SH-SY5Y (cell line): ENCODE measurements around the gene MYOM3.

Source experiments
- GATA2 ChIP-seq: IDR thresholded peaks from 2 replicates; pipeline ENCODE4 v1.6.1; 2011; ENCODE audit warnings: mild to moderate bottlenecking, low read depth, low read length
- GATA3 ChIP-seq: IDR thresholded peaks from 2 replicates; pipeline ENCODE4 v1.6.1; 2011; ENCODE audit warnings: low read depth, mild to moderate bottlenecking, low read length, moderate library complexity

DNA sequence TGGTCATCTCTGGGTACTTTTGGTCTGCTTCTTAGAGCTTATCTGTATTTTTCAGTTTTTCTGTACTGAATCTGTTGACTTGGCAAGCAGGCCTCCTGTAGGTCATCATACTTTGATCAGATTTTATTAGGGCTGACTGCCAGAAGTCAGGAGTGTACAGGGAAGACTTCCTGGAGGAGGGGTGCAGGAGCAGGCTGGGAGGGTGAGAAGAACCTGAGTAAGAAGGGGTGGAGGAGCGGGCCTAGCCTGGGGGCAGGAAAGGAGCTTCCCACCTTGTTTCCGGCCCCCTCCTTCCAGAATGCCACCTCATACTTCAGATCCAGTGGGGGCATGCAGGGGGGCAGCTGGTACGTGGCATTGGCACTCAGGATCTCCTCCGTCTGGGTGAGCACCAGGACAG is 49.3 kb upstream of the MYOM3 start:
- TF ChIP-seq GATA2 = no peak
- TF ChIP-seq GATA3 = no peak
